Activated B cell treated with CpG ODN at 0.5 μM for 24 hours (primary cell): ENCODE results near the gene FKBP10. TPM values are rescaled to one million over a fixed set of nuclear protein-coding genes. Genes with fewer than 3 reads are reported as not detected.

ENCODE experiments used
- ATAC-seq: fragments of 200-7000 bp; cut with Tn5 transposase; one replicate; pipeline ENCODE4 v1.10.0; 2021; ENCODE audit warnings: low read depth, mild to moderate bottlenecking, moderate library complexity
- CTCF ChIA-PET: fragments of 350-600 bp; sonication (Branson Sonifier 250); formaldehyde crosslinking; loops from one replicate; lab custom pipeline; 2021; ENCODE audit warnings: antibody characterized with exemption; lab: Charles Lee
- POLR2A ChIA-PET: fragments of 350-600 bp; sonication (Branson Sonifier 250); formaldehyde crosslinking; loops from one replicate; lab custom pipeline; 2021; ENCODE audit warnings: antibody characterized with exemption; lab: Charles Lee
- DNase-seq: peaks from one replicate; pipeline ENCODE4 v3.0.0; 2022
- H3K27ac Mint-ChIP-seq: one replicate; pipeline ENCODE4 v1.8.0; 2020; ENCODE audit warnings: mixed read lengths
- H3K27me3 Mint-ChIP-seq: one replicate; pipeline ENCODE4 v1.8.0; 2021; ENCODE audit warnings: mixed read lengths
- H3K36me3 Mint-ChIP-seq: one replicate; pipeline ENCODE4 v1.8.0; 2021; ENCODE audit warnings: low read depth, mixed read lengths
- H3K4me1 Mint-ChIP-seq: one replicate; pipeline ENCODE4 v1.8.0; 2021; ENCODE audit warnings: mixed read lengths
- H3K4me3 Mint-ChIP-seq: one replicate; pipeline ENCODE4 v1.8.0; 2020; ENCODE audit warnings: mild to moderate bottlenecking, mixed read lengths
- H3K9me3 Mint-ChIP-seq: one replicate; pipeline ENCODE4 v1.8.0; 2020; ENCODE audit warnings: mixed read lengths
- intact Hi-C: fragments of 100-400 bp; cut with micrococcal nuclease; formaldehyde crosslinking; loops from one replicate; pipeline ENCODE4 v1.15.1; 2024
- total RNA-seq: library from RNA; stranded (reverse); gene quantifications from 2 replicates; pipeline ENCODE4 v1.2.3, GENCODE V29; 2022
- TF ChIP-seq, protein P1 (sequence below): fragments of 200-600 bp; IDR thresholded peaks from one replicate; pipeline ENCODE4 v1.8.0; 2022; ENCODE audit warnings: antibody characterized with exemption, mild to moderate bottlenecking

FKBP10 gene
- total RNA-seq, 1 donor from 2014 or later: 0.86 TPM

GRCh38 chr17:41821776-41822175 is 9.0 kb downstream of the FKBP10 start:
- H3K4me3 Mint-ChIP-seq: no peak overlapping the region
- DNase-seq (no peak), ATAC-seq (no peak)
- H3K36me3 Mint-ChIP-seq: peaks cover 16% of the 10 kb centered on the region
- ChIA-PET CTCF (no interaction called here), POLR2A (no interaction called here)
- H3K27me3 Mint-ChIP-seq: no peaks in the 10 kb centered on the region
- no peaks in the 10 kb centered on the region for H3K9me3 Mint-ChIP-seq
- TF ChIP-seq, protein P1, sequence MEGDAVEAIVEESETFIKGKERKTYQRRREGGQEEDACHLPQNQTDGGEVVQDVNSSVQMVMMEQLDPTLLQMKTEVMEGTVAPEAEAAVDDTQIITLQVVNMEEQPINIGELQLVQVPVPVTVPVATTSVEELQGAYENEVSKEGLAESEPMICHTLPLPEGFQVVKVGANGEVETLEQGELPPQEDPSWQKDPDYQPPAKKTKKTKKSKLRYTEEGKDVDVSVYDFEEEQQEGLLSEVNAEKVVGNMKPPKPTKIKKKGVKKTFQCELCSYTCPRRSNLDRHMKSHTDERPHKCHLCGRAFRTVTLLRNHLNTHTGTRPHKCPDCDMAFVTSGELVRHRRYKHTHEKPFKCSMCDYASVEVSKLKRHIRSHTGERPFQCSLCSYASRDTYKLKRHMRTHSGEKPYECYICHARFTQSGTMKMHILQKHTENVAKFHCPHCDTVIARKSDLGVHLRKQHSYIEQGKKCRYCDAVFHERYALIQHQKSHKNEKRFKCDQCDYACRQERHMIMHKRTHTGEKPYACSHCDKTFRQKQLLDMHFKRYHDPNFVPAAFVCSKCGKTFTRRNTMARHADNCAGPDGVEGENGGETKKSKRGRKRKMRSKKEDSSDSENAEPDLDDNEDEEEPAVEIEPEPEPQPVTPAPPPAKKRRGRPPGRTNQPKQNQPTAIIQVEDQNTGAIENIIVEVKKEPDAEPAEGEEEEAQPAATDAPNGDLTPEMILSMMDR: no peak
- no peaks in the 10 kb centered on the region for H3K4me1 Mint-ChIP-seq
- intact Hi-C loops: no loop called here
- H3K27ac Mint-ChIP-seq: no peak overlapping the region

- H3K4me3 Mint-ChIP-seq: no peak overlapping the region
- intact Hi-C loops: no loop called here
- H3K36me3 Mint-ChIP-seq: peaks cover 19% of the 10 kb centered on the region
- no peaks in the 10 kb centered on the region for H3K9me3 Mint-ChIP-seq
- no peaks in the 10 kb centered on the region for H3K27me3 Mint-ChIP-seq
- TF ChIP-seq, protein P1: no peak
- ChIA-PET CTCF (no interaction called here), POLR2A (interaction anchor here (1.0 kb wide), 1 partner anchor 43 kb away, joined by 4 read pairs; the partner anchor contains the start of gene KLHL11)
- no peak overlapping the region for H3K27ac Mint-ChIP-seq
- no peak for DNase-seq
- no peak for ATAC-seq
- H3K4me1 Mint-ChIP-seq: no peaks in the 10 kb centered on the region
These were observed 9.7 kb downstream of the FKBP10 start for GRCh38 chr17:41822216-41823140.

DNA sequence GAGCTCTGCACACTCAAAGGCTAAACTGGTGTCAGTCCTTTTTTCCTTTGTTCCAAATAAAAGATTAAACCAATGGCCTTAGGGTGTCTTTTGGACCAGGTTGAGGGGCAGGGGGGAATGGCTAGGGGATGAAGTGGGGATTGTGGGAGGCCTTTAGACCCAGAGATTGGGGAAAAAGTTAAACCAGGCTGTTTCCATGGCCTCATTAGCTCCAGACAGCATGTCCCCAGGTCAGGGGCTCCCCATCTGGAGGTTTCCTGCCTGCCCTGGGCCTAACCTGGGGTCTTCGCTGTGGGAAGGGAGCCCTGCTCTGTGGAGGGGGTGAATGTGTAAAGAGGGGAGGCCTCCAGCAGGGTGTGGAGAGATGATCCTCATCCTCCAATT is 10.3 kb downstream of the FKBP10 start:
- no peak for ATAC-seq
- ChIA-PET CTCF (no interaction called here), POLR2A (interaction anchor here (1.0 kb wide), 1 partner anchor 42 kb away, joined by 4 read pairs; the partner anchor contains the start of gene KLHL11)
- Mint-ChIP-seq H3K36me3 (peaks cover 24% of the 10 kb centered on the region), H3K27ac (no peak overlapping the region), H3K4me3 (no peak overlapping the region), H3K9me3 (no peaks in the 10 kb centered on the region), H3K4me1 (no peaks in the 10 kb centered on the region), H3K27me3 (no peaks in the 10 kb centered on the region)
- TF ChIP-seq, protein P1: no peak
- intact Hi-C loops: no loop called here
- no peak for DNase-seq

GRCh38 chr17:41823580-41823979 is 10.8 kb downstream of the FKBP10 start:
- H3K27ac Mint-ChIP-seq: no peak overlapping the region
- TF ChIP-seq, protein P1: no peak
- no peaks in the 10 kb centered on the region for H3K9me3 Mint-ChIP-seq
- ChIA-PET CTCF (no interaction called here), POLR2A (no interaction called here)
- no peak overlapping the region for H3K4me3 Mint-ChIP-seq
- H3K4me1 Mint-ChIP-seq: no peaks in the 10 kb centered on the region
- H3K27me3 Mint-ChIP-seq: no peaks in the 10 kb centered on the region
- DNase-seq (no peak), ATAC-seq (no peak)
- intact Hi-C loops: no loop called here
- H3K36me3 Mint-ChIP-seq: peaks cover 27% of the 10 kb centered on the region

- intact Hi-C loops: no loop called here
These were observed 11.3 kb downstream of the FKBP10 start for GRCh38 chr17:41824086-41824485.

More at GRCh38 chr17:41824086-41824485, 11.3 kb downstream of the FKBP10 start:
- no peak overlapping the region for H3K4me3 Mint-ChIP-seq
- H3K4me1 Mint-ChIP-seq: no peaks in the 10 kb centered on the region
- ChIA-PET CTCF (no interaction called here), POLR2A (no interaction called here)
- H3K27ac Mint-ChIP-seq: no peak overlapping the region
- peaks cover 31% of the 10 kb centered on the region for H3K36me3 Mint-ChIP-seq
- DNase-seq (no peak), ATAC-seq (no peak)
- no peaks in the 10 kb centered on the region for H3K27me3 Mint-ChIP-seq
- no peaks in the 10 kb centered on the region for H3K9me3 Mint-ChIP-seq
- TF ChIP-seq, protein P1: no peak
